GM23248 (cell line): ENCODE data around the gene METRNL.

ENCODE experiments used
- EZH2 ChIP-seq: fragments of 200-600 bp; sonication (generic); IDR thresholded peaks from 2 replicates; pipeline ENCODE4 v1.6.1; 2018; ENCODE audit warnings: antibody characterized with exemption, mild to moderate bottlenecking; ENCODE audit not compliant: insufficient read depth, poor library complexity, severe bottlenecking
- EZH2phosphoT487 ChIP-seq: fragments of 200-600 bp; sonication (generic); IDR thresholded peaks from 2 replicates; pipeline ENCODE4 v1.6.1; 2018; ENCODE audit warnings: antibody characterized with exemption, moderate library complexity, mild to moderate bottlenecking, low read depth; ENCODE audit not compliant: insufficient read depth

GRCh38 chr17:83079766-83080578, 563 bp downstream of the METRNL start:
- TF ChIP-seq EZH2: no peak
- no peak for TF ChIP-seq EZH2phosphoT487
